Measurements from ENCODE around the gene TBC1D22B. TPM values are rescaled to one million over a fixed set of nuclear protein-coding genes. Genes with fewer than 3 reads are reported as not detected.

The TBC1D22B gene
- total and polyA plus RNA-seq, 2 of the 13 experiments (the other 11 are each of a cell fraction or from before 2014, with no cell fraction given) = 9.7 to 12.9 TPM

DNA sequence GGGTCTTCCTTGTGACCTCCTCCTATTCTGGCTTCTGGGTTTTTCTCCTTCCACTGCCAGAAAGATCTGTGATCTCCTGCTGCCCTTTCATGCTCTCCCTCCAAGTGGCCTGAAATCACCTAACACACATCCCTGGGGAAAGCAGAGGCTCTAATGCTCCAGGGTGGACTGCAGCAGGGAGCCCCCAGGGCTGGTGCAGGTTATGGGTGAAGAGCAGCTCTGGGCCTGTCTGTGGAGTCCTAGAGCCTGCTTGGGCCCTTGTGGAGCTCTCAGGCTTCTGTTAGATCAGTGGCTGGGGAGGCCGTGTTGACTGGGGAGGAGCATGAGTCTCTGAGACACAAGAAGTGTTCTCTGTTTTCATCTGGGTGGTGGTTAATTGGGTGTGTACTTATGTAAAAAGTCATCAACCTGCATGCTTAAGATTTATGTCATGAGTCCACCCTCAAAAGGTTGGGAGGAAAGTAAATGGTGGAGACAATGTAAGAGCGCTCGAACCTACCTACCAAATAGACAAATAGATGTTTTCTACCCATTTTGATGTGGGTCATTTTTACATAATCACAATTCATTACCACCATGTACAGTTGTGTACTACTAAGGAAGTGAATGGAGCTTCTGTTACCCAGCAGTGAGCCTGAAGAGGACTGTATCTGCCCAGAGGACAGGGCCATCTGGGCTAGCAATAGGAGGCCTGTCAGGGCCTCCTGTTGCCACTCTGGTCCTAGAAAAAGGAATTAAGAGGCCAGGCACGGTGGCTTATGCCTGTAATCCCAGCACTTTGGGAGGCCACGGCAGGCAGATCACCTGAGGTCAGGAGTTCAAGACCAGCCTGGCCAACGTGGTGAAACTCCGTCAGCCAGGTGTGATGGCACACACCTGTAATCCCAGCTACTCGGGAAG, 64.2 kb downstream of the TBC1D22B start:
- peaks cover 41% of the 10 kb centered on the region for H3K4me1 ChIP-seq (ENCODE audit: insufficient read depth, low read length)
- no peak overlapping the region for H2AFZ ChIP-seq (ENCODE audit: low read length)
- H4K20me1 ChIP-seq (ENCODE audit: insufficient read depth, low read length) = no peaks in the 10 kb centered on the region
- no peaks in the 10 kb centered on the region for H3K27me3 ChIP-seq (ENCODE audit: control insufficient read depth in 1 of 2, insufficient read depth in 2 of 2, low read length in 2 of 2)
- FAIRE-seq (no peak), ATAC-seq (no peak), DNase-seq (ENCODE audit: low spot score) (no peak)
- ChIA-PET CTCF (ENCODE audit: low intra/inter-chr PET ratio, low total read pairs) (no interaction called here), POLR2A (no interaction called here)
- no peak overlapping the region for H3K4me3 ChIP-seq (replicated peaks in 1 of 3; ENCODE audit: insufficient read depth in 1 of 3, low read depth in 2 of 3, low read length in 3 of 3)
- no peak overlapping the region for H3K27ac ChIP-seq (ENCODE audit: extremely low read length, insufficient read depth, low read length)
- TF ChIP-seq KMT2B (CRISPR knock-in tag; IDR thresholded peaks at IDR 0.05) (no peak), GFI1 (CRISPR knock-in tag; IDR thresholded peaks at IDR 0.05; ENCODE audit: borderline replicate concordance) (no peak), ZNF451 (CRISPR knock-in tag; IDR thresholded peaks at IDR 0.05) (no peak), MED8 (CRISPR knock-in tag; IDR thresholded peaks at IDR 0.05; ENCODE audit: insufficient replicate concordance) (no peak), ZNF614 (CRISPR knock-in tag; IDR thresholded peaks at IDR 0.05; ENCODE audit: borderline replicate concordance) (no peak), ZNF10 (CRISPR knock-in tag; IDR thresholded peaks at IDR 0.05; ENCODE audit: borderline replicate concordance, low read depth) (no peak), ZNF337 (CRISPR knock-in tag; IDR thresholded peaks at IDR 0.05; ENCODE audit: borderline replicate concordance, low read depth) (no peak), SIN3B (IDR thresholded peaks at IDR 0.05; ENCODE audit: low read length) (no peak), KDM2A (CRISPR knock-in tag; IDR thresholded peaks at IDR 0.05; ENCODE audit: borderline replicate concordance, low read depth) (no peak), ZNF225 (CRISPR knock-in tag; IDR thresholded peaks at IDR 0.05) (no peak), HMG20B (CRISPR knock-in tag; conservative IDR thresholded peaks at IDR 0.05) (no peak)
- TF ChIP-seq, protein P1, sequence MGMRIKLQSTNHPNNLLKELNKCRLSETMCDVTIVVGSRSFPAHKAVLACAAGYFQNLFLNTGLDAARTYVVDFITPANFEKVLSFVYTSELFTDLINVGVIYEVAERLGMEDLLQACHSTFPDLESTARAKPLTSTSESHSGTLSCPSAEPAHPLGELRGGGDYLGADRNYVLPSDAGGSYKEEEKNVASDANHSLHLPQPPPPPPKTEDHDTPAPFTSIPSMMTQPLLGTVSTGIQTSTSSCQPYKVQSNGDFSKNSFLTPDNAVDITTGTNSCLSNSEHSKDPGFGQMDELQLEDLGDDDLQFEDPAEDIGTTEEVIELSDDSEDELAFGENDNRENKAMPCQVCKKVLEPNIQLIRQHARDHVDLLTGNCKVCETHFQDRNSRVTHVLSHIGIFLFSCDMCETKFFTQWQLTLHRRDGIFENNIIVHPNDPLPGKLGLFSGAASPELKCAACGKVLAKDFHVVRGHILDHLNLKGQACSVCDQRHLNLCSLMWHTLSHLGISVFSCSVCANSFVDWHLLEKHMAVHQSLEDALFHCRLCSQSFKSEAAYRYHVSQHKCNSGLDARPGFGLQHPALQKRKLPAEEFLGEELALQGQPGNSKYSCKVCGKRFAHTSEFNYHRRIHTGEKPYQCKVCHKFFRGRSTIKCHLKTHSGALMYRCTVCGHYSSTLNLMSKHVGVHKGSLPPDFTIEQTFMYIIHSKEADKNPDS (CRISPR knock-in tag; IDR thresholded peaks at IDR 0.05) = no peak
- no peaks in the 10 kb centered on the region for H3K79me2 ChIP-seq (ENCODE audit: insufficient read depth, low read length)
- in situ Hi-C loops (cut with HindIII; ENCODE audit: extremely low pct_ligation_motif_present, low pct_unique_long_range_greater_than_20kb) = no loop called here
- H3K9ac ChIP-seq (ENCODE audit: insufficient read depth, low read depth, low read length) = no peak overlapping the region
- intact Hi-C loops (cut with micrococcal nuclease; ENCODE audit: unreplicated experiment) = no loop called here
- H3K4me2 ChIP-seq (ENCODE audit: low read depth, low read length) = no peak overlapping the region
- no TSS peak for BruUV-seq (replicated peaks)
- H3K9me3 ChIP-seq (ENCODE audit: low read length) = no peaks in the 10 kb centered on the region
- H3K36me3 ChIP-seq (replicated peaks in 1 of 2; ENCODE audit: control insufficient read depth in 1 of 2, insufficient read depth in 2 of 2, low read length in 2 of 2) = peaks cover 13 to 44% of the 10 kb centered on the region in 2 experiments
- 95% methylated on average over 8 of the region's 8 CpGs for WGBS (ENCODE audit: low lambda C conversion rate)

Data from HepG2 (cell line).